ENCODE measurements around the gene LCN15.
"Not testable (repeated sequence)": the region's sequence is repeated elsewhere in the genome, so short reads cannot be mapped to it uniquely, and the experiment has no call there.

LCN15 gene

DNA sequence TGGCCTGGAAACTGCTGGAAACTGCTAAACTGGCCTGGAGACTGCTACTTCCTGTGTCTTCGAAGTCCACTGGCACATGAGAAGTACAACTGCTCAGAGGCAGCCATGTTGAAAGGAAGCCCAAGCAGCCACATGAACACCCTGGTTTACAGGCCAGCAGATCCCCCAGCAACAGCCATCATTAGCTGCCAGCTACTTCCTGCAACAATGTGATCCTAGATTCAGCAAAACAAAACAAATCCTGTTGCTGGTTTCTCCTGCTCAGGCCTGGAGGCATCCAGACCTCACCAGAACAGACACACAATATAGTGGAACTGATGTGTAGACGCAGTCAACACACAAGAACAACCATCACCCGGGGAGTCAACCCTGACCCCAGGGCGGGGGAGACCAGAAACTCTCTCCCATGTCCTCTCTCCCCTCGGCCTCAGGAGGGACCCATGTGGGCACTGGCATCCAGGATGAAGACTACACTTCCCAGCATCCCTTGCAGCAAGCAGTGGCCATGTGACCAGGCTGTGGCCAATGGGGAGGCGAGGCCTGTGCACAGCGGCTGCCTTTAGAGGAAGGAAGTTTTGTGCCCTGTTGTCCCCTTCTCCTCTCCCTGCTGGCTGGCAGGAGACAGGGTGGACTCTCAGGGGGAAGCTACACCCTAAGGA, 9.2 kb upstream of the LCN15 start:
- peak; percentile 76 for DNase-seq

DNA sequence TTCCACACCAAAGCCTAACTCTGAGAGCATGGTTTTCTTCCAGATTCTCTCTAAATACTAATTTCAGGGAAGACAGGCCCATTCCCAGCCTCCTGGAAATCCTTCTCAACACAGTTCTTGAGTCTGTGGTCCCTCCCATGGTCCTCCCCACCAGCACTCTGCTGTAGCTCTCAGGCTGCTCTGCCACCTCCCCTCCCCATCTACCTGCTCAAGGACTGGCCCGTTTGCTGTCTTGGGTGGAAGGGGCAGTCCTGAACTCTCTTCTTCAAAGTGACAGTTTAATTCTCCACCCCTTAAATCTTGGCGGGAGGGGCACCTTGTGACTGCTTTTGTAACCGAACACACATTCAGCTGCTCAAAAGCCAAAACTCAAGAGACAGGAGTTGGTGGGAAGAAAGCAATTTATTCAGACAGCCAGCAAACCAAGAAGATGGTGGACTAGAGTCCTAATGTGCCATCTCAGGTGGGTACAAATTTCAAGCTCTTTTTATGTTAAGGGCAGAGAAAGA, 7.6 kb upstream of the LCN15 start:
- DNase-seq, result no peak

- DNase-seq, result peak; percentile 78
Observed at GRCh38 chr9:136769710-136770191, 5.4 kb upstream of the LCN15 start.

DNA sequence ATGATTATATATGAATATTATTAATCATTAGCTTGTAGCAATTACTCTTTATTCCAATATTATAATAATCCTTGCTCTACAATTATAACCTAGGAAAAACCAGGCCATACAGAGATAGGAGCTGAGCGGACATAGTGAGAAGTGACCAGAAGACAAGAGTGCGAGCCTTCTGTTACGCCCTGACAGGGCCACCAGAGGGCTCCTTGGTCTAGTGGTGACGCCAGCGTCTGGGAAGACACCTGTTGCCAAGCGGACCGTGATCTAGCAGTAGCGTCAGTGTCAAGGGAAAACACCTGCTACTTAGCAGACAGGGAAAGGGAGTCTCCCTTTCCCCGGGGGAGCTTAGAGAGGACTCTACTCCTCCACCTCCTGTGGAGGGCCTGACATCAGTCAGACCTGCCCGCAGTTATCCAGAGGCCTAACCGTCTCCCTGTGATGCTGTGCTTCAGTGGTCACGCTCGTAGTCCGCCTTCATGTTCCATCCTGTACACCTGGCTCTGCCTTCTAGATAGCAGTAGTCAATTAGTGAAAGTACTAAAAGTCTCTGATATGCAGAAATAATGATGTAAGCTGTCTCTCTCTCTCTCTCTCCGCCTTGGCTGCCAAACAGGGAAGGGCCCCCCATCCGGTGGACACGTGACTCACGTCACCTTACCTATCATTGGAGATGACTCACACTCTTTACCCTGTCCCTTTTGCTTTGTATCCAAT, 2.2 kb upstream of the LCN15 start:
- peak; percentile 83 for DNase-seq

DNA sequence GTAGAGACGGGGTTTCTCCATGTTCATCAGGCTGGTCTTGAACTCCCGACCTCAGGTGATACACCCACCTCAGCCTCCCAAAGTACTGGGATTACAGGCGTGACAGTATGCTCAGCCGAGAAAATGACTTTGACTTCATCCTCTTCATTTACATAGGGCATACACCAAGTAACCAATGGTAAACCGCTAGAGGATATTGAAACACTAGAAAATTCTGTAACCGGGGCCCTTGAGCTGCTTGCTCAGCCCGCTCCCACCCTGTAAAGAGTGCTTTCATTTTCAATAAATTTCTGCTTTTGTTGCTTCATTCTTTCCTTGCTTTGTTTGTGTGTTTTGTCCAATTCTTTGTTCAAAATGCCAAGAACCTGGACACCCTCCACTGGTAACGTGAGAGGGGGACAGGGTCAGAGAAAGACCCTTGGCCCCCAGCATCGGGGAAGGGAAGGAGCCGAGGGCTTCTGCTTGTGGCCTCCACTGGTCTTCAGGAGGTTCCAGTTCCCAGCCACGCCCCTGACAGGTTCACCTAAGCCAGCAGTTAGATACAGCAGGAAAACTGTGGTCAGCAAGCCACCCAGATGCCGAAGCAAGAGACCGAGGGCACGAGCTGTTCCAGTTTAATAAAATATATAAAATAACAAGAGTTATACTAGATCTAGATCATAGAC, 1.6 kb upstream of the LCN15 start:
- not testable (repeated sequence) for DNase-seq

- no peak for DNase-seq
Observed at GRCh38 chr9:136765041-136765440, 723 bp upstream of the LCN15 start.

DNA sequence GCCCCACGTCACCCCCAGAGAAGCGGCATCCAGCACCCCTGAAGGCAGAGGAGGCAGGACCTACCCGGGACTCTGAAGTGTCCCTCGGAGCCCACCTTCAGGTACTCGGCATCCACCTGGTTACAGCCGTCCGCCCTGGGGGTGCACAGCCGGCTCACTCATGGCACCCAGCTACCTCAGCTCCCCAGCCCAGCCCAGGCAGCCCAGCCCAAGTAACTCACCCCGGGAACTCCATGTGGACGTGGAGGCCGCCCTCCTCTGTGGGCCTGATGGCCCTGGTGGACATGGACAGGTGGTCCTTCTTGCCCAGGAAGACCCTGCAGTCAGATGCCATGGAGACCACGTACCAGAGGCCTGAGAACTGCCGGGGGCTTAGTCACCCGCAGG, 676 bp downstream of the LCN15 start:
- DNase-seq, result no peak

DNA sequence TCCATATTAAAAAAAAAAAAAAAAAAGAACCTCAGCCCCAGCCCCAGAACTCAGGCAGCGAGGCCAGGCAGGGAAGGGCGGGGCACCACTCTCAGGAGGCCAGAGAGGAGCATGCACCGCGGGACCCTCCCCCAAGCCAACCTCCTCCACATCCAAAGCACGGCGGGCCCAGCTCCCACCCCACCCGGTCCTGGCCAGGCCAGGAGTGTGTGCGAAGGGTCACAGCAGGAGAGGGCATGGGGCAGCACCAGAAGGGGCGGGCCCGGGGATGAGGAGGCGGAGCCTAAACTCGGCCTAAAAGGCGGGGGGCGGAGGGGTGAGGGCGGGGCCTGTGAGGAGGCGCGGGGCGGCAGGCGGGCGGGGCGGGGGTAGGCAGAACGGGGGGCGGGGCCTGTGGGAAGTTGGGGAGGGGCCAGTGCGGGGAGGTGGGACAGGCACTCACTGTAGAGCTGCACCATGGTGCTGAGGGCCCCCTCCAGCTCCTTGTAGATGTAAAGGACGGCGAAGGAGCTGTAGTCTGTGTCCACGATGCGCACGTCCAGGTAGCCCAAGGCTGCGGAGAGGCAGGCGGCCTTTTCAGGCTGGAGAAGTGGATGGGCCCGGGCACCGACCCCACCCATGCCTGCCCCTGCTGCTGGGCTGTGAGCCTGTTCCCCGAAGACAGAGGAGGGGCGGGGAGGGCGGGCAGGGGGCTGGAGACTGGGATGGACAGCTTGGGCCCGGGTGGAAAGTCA, 1.2 kb downstream of the LCN15 start:
- peak; percentile 92 for DNase-seq

GRCh38 chr9:136762221-136762691, 2.1 kb downstream of the LCN15 start:
- DNase-seq, result no peak

DNA sequence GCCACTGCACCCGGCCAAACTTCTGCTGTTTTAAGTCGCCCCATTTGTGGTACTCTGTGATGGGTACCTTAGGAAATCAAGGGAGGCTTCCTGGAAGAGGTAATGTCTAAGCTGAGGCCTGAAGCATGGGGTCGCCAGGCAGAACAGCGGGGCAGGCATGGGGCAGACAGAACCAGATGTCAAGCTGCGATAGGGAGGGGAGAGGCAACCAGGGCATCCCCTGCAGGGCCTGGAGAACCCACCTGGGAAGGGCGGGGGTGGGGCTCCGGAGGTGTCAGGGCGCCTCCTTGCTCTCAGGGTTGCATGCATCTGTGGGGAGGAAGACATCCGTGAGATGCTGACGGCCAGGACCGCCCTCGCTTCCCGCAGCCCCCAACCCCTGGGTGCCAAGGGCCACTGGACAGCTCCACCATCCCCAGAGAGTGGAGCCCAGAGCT, 2.8 kb downstream of the LCN15 start:
- DNase-seq, result no peak

- peak; percentile 83 for DNase-seq
Observed at GRCh38 chr9:136760834-136761544, 3.3 kb downstream of the LCN15 start.

DNA sequence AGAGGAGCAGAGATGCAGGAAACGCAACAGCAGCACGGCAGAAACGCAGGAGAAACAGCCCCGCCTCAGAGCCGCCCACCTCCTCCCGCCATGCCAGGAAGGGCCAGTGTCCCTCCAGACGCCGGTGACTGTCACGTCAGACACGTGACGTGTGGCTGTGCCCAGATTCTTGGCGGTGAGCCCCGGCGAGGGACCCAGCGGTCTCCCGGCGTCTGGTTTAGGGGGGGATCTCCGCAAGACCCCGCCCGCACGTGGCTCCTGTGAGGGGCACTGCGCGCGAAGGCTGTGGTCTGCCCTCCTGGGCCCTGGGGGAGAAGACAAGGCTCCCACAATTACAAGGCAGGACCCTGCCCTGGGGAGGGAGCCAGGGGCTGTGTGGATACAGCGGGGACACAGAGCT, 3.9 kb downstream of the LCN15 start:
- no peak for DNase-seq

DNA sequence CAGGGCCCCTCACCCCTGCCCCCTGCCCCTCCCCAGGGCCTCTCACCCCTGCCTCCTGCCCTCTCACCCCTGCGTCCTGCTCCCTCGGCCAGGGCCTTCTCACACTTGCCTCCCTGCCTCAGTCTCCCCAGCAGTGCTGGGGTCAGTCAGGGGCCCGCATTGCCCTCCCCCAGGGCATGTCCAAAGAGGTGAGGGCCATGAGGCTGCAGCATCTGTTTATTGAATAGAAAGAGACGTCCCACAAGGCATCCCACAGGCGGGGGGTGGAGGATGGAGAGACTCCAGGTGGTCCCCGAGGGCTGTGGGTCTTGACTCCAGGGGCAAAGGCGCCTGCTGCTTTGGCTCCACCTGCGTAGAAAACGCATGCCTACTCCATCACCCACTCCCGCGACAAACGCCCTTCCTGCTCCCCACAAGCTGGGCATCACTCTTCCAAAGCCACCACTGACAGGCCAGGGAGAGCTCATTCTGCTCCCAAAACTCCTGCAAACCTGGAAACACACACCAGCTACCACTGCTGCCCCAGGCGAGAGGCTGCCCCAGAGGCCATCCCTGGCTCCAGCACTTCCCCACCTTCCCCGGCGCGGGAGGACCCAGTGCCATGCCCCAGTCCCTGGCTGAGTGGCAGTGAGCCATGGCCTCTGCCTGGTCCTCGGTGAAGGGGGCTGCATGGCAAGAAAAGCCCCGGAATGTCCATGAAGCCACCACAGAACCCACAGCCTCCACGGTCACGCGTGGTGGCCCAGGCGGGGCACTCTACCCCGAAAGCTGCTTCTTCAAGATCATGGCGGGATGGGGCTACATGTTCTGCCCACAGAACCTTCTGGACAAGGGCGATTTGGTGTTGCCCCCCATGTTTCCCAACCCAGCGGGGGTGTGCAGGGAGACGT, 4.6 kb downstream of the LCN15 start:
- DNase-seq, result no peak

GRCh38 chr9:136759001-136759400, 5.3 kb downstream of the LCN15 start:
- DNase-seq, result no peak

GRCh38 chr9:136757751-136758140, 6.6 kb downstream of the LCN15 start:
- DNase-seq, result no peak

DNA sequence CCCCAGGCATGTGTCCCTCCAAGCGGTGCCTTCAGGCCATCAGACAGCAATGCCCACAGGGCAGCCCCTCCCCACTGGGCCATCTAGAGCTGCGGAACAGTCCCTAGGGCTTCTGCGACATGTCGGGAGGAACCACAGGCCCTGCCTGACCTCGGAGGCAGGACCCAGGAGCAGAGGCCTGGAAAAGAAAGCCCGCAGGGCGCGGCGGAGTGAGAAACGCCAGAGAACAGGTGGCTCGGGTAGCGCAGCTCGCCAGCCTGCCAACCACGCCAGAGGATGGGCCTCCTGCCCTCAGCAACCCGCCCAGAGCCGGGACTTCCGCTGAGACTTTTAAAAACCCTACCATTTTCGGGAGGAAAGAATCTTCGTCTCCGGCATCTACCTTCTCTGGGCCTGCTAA, 7.0 kb downstream of the LCN15 start:
- DNase-seq, result no peak

DNA sequence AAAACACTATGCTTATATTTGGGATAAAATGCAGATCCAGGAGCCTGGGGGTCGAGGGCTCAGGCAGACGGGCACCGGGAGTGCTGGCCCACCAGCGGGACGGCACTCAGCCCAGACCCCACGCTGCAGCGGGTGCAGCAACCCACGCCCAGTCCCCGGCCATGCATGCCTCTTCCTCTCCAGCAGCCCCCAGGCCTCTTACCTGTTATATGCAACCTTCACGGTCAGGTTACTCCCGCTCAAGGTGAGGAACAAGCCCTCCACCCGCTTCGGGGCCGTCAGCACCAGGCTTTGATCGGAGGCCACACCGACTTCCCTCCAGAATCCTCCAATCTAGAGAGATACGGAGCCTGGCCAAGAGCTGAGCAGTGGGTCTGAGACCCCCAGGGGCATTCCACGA, 7.5 kb downstream of the LCN15 start:
- no peak for DNase-seq

DNA sequence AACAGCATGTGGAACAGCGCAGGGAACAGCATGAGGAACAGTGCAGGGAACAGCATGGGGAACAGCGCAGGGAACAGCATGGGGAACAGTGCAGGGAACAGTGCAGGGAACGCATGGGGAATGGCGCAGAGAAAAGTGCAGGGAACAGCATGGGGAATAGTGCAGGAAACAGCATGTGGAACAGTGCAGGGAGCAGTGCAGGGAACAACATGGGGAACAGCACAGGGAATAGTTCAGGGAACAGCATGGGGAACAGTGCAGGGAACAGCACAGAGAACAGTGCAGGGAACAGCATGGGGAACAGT, 8.2 kb downstream of the LCN15 start:
- DNase-seq, result no peak

DNA sequence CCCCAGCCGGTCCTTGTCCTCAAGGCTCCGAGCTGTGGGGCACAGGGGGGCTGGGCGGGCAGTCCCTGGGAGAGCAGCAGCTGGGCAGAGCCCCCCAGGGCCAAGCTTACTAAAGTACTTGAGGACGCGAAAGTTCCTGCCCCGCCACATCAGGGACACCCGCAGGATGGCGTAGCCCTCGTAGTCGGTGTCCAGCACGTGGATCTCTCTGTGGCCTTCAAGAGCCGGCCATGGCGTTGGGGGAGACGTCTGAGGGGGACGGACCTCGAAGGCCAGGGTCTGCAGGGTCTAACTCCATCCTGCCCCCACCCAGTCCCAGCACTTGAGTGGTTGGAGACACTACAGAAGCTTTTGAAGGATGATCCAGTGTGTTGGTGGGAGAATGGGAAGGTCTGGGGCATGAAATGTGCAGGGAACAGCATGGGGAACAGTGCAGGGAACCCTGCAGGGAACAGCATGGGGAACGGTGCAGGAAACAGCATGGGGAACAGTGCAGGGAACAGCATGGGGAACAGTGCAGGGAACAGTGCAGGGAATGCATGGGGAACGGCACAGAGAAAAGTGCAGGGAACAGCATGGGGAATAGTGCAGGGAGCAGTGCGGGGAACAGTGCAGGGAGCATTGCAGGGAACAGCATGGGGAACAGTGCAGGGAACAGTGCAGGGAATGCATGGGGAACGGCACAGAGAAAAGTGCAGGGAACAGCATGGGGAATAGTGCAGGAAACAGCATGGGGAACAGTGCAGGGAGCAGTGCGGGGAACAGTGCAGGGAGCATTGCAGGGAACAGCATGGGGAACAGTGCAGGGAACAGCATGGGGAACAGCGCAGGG, 8.8 kb downstream of the LCN15 start:
- DNase-seq, result not testable (repeated sequence)

DNA sequence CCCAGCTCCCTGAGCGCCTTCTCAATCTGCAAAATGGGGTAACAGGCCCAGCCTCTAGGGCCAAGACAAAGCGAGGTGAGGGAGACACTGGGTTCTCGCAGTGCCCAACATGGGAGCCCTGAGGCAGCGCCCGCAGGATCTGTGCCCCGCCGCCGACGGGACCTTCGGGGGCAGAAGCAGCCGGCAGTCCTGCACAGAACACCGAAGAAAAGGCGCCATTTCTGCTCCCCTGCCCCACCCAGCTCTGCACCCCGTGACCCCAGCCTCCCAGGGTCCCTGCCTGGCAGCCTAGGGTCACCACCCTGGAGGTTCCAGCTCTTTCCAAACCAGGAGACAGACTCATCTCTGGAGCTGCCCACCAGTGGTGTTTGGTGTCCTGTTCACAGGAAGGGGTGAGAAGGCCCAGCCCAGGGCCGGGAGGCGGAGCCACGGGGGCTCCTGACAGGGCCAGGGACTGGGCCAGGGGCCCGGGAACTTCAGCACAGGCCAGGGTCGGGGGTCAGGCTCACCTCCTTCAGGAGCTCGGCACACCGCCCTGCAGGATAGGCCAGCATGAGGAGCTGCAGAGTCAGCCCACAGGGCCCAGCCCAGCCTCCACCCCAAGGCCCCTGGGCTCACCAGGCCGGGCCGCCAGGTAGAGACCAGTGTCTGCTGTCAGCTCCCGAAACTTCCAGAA, 9.6 kb downstream of the LCN15 start:
- DNase-seq, result no peak

Data from NCI-H82 (cell line).